HEK293T (cell line): ENCODE measurements around the gene PPM1K.

Experiments
- HDGF ChIP-seq: fragments of 450-650 bp; IDR thresholded peaks from 2 replicates; pipeline ENCODE4 v1.6.1; 2017; ENCODE audit warnings: antibody characterized with exemption, borderline replicate concordance
- SP1 ChIP-seq: fragments of 450-650 bp; IDR thresholded peaks from 2 replicates; pipeline ENCODE4 v1.6.1; 2017
- TARDBP ChIP-seq: fragments of 450-650 bp; IDR thresholded peaks from 2 replicates; pipeline ENCODE4 v1.6.1; 2016

GRCh38 chr4:88275516-88275915 is 8.8 kb downstream of the PPM1K start:
- TF ChIP-seq TARDBP (no peak), HDGF (no peak), SP1 (no peak)
